Type B pancreatic cell (in vitro differentiated cells): ENCODE results near the gene LMAN1L. TPM values are rescaled to one million over a fixed set of nuclear protein-coding genes. Genes with fewer than 3 reads are reported as not detected.
A peak's percentile ranks its signal among the peaks of the same experiment; 100 is the strongest.

ENCODE experiments used
- DNase-seq: peaks from one replicate; pipeline ENCODE4 v3.0.0; 2021; ENCODE audit warnings: mixed read lengths; ENCODE audit not compliant: unreplicated experiment; ENCODE audit errors: extremely low spot score
- H3K27ac Mint-ChIP-seq: 2 replicates; pipeline ENCODE4 v1.8.0; 2021; ENCODE audit warnings: mild to moderate bottlenecking, mixed read lengths
- H3K27me3 Mint-ChIP-seq: 2 replicates; pipeline ENCODE4 v1.8.0; 2021; ENCODE audit warnings: mixed read lengths
- H3K36me3 Mint-ChIP-seq: 2 replicates; pipeline ENCODE4 v1.8.0; 2021; ENCODE audit warnings: mixed read lengths
- H3K4me1 Mint-ChIP-seq: one replicate; pipeline ENCODE4 v1.8.0; 2021; ENCODE audit warnings: mixed read lengths; ENCODE audit not compliant: unreplicated experiment
- H3K4me3 Mint-ChIP-seq: 2 replicates; pipeline ENCODE4 v1.8.0; 2021; ENCODE audit warnings: mild to moderate bottlenecking, mixed read lengths
- H3K9me3 Mint-ChIP-seq: 2 replicates; pipeline ENCODE4 v1.8.0; 2021; ENCODE audit warnings: mixed read lengths
- CTCF ChIP-seq: fragments of 200-600 bp; sonication (generic); conservative IDR thresholded peaks from 2 replicates; pipeline ENCODE4 v1.5.0; 2021; ENCODE audit warnings: antibody characterized with exemption, mild to moderate bottlenecking
- total RNA-seq: library from RNA; stranded (reverse); gene quantifications from 2 replicates; pipeline ENCODE4 v1.2.1, GENCODE V29; 2021; ENCODE audit warnings: low replicate concordance

The LMAN1L gene
- total RNA-seq, 1 donor from 2014 or later, result not detected

DNA sequence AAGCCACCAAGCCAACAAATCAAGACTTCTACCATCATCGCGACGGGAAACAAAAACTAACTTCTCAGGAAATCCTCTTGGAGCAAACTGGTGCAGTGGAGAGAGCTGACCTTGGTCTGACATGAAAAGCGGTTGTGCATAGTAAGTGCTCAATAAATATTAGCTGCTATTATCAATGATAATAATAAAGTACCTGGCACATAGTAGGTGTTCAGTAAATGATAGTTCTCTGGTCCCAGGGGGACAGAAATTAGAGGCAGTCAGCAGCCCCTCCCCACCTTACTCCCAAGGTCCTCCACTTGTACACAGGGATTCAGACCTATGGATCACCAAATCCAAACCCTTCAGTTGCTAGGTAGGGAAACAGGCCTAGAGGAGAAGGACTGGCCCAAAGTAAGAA is 36.7 kb upstream of the LMAN1L start:
- no peak for DNase-seq
- TF ChIP-seq CTCF, result no peak
- H3K36me3 Mint-ChIP-seq, result no peaks in the 10 kb centered on the region
- H3K4me1 Mint-ChIP-seq, result peaks cover 46% of the 10 kb centered on the region
- H3K4me3 Mint-ChIP-seq, result no peak overlapping the region
- peaks cover 3% of the 10 kb centered on the region for H3K27me3 Mint-ChIP-seq
- H3K9me3 Mint-ChIP-seq, result no peaks in the 10 kb centered on the region
- no peak overlapping the region for H3K27ac Mint-ChIP-seq

GRCh38 chr15:74776821-74777768 is 35.5 kb upstream of the LMAN1L start:
- TF ChIP-seq CTCF, result no peak
- no peak for DNase-seq
- H3K27me3 Mint-ChIP-seq, result no peaks in the 10 kb centered on the region

GRCh38 chr15:74777769-74778598 is 34.7 kb upstream of the LMAN1L start:
- Mint-ChIP-seq H3K4me1 (peaks cover 50% of the 10 kb centered on the region), H3K4me3 (no peak overlapping the region), H3K27ac (peak overlapping the region; percentile 78), H3K27me3 (no peaks in the 10 kb centered on the region), H3K9me3 (no peaks in the 10 kb centered on the region), H3K36me3 (no peaks in the 10 kb centered on the region)
- no peak for DNase-seq
- TF ChIP-seq CTCF, result no peak

More at GRCh38 chr15:74776821-74777768, 35.5 kb upstream of the LMAN1L start:
- Mint-ChIP-seq H3K4me3 (no peak overlapping the region), H3K36me3 (no peaks in the 10 kb centered on the region), H3K27ac (peak overlapping the region; percentile 78), H3K9me3 (no peaks in the 10 kb centered on the region), H3K4me1 (peaks cover 50% of the 10 kb centered on the region)

GRCh38 chr15:74778599-74778970 is 34.0 kb upstream of the LMAN1L start:
- Mint-ChIP-seq H3K4me3 (no peak overlapping the region), H3K9me3 (no peaks in the 10 kb centered on the region), H3K27ac (no peak overlapping the region), H3K27me3 (no peaks in the 10 kb centered on the region), H3K36me3 (no peaks in the 10 kb centered on the region), H3K4me1 (peaks cover 52% of the 10 kb centered on the region)
- no peak for TF ChIP-seq CTCF
- DNase-seq, result no peak

DNA sequence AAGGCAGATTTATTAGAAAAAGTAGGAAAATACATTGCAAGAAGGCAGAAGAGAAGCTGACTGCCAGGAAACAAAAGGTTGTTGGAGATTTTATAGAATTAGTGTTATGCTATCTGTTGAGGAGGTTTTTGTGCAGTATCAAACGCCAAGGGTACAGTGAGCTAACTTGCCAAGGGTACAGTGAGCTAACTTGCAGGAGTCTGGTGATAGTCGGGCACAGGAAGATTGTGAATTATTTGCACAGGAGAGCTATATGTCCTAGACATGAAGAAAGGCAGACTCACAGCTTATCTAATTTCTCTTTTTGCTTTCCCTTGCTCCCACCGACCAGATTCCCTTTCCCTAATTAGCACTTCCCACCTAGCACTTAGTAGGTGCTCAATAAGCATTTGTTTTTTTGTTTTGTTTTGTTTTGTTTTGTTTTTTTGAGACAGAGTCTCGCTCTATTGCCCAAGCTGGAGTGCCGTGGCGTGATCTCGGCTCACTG is 33.4 kb upstream of the LMAN1L start:
- no peaks in the 10 kb centered on the region for H3K36me3 Mint-ChIP-seq

More for the DNA sequence above, 33.4 kb upstream of the LMAN1L start:
- Mint-ChIP-seq H3K27me3 (no peaks in the 10 kb centered on the region), H3K9me3 (no peaks in the 10 kb centered on the region), H3K4me1 (peaks cover 50% of the 10 kb centered on the region), H3K27ac (peak overlapping the region; percentile 86), H3K4me3 (no peak overlapping the region)
- DNase-seq, result no peak
- TF ChIP-seq CTCF, result no peak
